HepG2 (cell line): Measurements from ENCODE around the gene SRSF8. TPM values are rescaled to one million over a fixed set of nuclear protein-coding genes. Genes with fewer than 3 reads are reported as not detected.

Source experiments
- CREM ChIP-seq, 2 experiments: sonication (generic) in 1 of 2; formaldehyde crosslinking in 1 of 2; IDR thresholded peaks; 2 replicates each; pipeline versions ENCODE4 v1.4.0 to v1.6.1; 2016 to 2020; ENCODE audit warnings: antibody characterized with exemption in 1 of 2, mild to moderate bottlenecking in 1 of 2, missing genetic modification reagents in 1 of 2
- ESRRA ChIP-seq: sonication (generic); formaldehyde crosslinking; IDR thresholded peaks from 2 replicates; pipeline ENCODE4 v1.5.1; 2020; ENCODE audit warnings: mild to moderate bottlenecking, low read depth, missing genetic modification reagents
- HIVEP1 ChIP-seq: sonication (generic); formaldehyde crosslinking; IDR thresholded peaks from 2 replicates; pipeline ENCODE4 v1.4.0; 2020; ENCODE audit warnings: mild to moderate bottlenecking, missing genetic modification reagents
- JUNB ChIP-seq: sonication (generic); formaldehyde crosslinking; IDR thresholded peaks from 2 replicates; pipeline ENCODE4 v1.8.0; 2022; ENCODE audit warnings: missing genetic modification reagents, mild to moderate bottlenecking, borderline replicate concordance
- LCORL ChIP-seq, 2 experiments: fragments of 450-650 bp in 1 of 2; sonication (generic) in 1 of 2; formaldehyde crosslinking in 1 of 2; IDR thresholded peaks; 2 replicates each; pipeline versions ENCODE4 v1.5.0 to v1.6.1; 2017 to 2020; ENCODE audit warnings: antibody characterized with exemption in 1 of 2, missing genetic modification reagents in 1 of 2
- MLLT10 ChIP-seq: sonication (generic); formaldehyde crosslinking; IDR thresholded peaks from 2 replicates; pipeline ENCODE4 v1.4.0; 2020; ENCODE audit warnings: missing genetic modification reagents
- NCOR1 ChIP-seq: fragments of 200-600 bp; sonication (generic); IDR thresholded peaks from 2 replicates; pipeline ENCODE4 v1.7.0; 2017; ENCODE audit warnings: antibody characterized with exemption, low read length, borderline replicate concordance
- NFKB2 ChIP-seq: sonication (generic); formaldehyde crosslinking; IDR thresholded peaks from 2 replicates; pipeline ENCODE4 v1.4.0; 2020; ENCODE audit warnings: missing genetic modification reagents, borderline replicate concordance
- PATZ1 ChIP-seq: sonication (generic); formaldehyde crosslinking; IDR thresholded peaks from 2 replicates; pipeline ENCODE4 v1.4.0; 2020; ENCODE audit warnings: missing genetic modification reagents
- POLR2A ChIP-seq, 2 experiments: IDR thresholded peaks; 2 replicates each; pipeline ENCODE4 v1.6.1; 2011; ENCODE audit warnings: low read depth in 2 of 2, low read length in 2 of 2, mild to moderate bottlenecking in 1 of 2, moderate library complexity in 1 of 2; ENCODE audit not compliant: insufficient read depth in 1 of 2
- PRDM15 ChIP-seq: sonication (generic); formaldehyde crosslinking; IDR thresholded peaks from 2 replicates; pipeline ENCODE4 v1.4.0; 2020; ENCODE audit warnings: missing genetic modification reagents
- PREB ChIP-seq: sonication (generic); formaldehyde crosslinking; IDR thresholded peaks from 2 replicates; pipeline ENCODE4 v1.4.0; 2020; ENCODE audit warnings: missing genetic modification reagents
- RBM39 ChIP-seq: fragments of 200-400 bp; formaldehyde crosslinking; IDR thresholded peaks from one replicate; pipeline ENCODE4 v1.6.1; 2018; ENCODE audit warnings: antibody characterized with exemption, mild to moderate bottlenecking, low read depth, low read length; ENCODE audit not compliant: poor library complexity, severe bottlenecking
- RORA ChIP-seq: sonication (generic); formaldehyde crosslinking; IDR thresholded peaks from 2 replicates; pipeline ENCODE4 v1.5.0; 2020; ENCODE audit warnings: mild to moderate bottlenecking, missing genetic modification reagents, moderate library complexity
- RXRA ChIP-seq: sonication (generic); formaldehyde crosslinking; IDR thresholded peaks from 2 replicates; pipeline ENCODE4 v1.5.1; 2020; ENCODE audit warnings: missing genetic modification reagents
- SCMH1 ChIP-seq: sonication (generic); formaldehyde crosslinking; IDR thresholded peaks from 2 replicates; pipeline ENCODE4 v1.9.0; 2021; ENCODE audit warnings: missing genetic modification reagents, mild to moderate bottlenecking, borderline replicate concordance
- SMAD9 ChIP-seq: sonication (generic); formaldehyde crosslinking; IDR thresholded peaks from 2 replicates; pipeline ENCODE4 v1.5.1; 2020; ENCODE audit warnings: mild to moderate bottlenecking, missing genetic modification reagents
- SUZ12 ChIP-seq: fragments of 150-350 bp; IDR thresholded peaks from 2 replicates; pipeline ENCODE4 v1.6.1; 2014; ENCODE audit warnings: low read depth, low read length
- ZNF264 ChIP-seq: sonication (generic); formaldehyde crosslinking; IDR thresholded peaks from 2 replicates; pipeline ENCODE4 v1.4.0; 2020; ENCODE audit warnings: missing genetic modification reagents
- ZNF275 ChIP-seq: sonication (generic); formaldehyde crosslinking; IDR thresholded peaks from 2 replicates; pipeline ENCODE4 v1.8.0; 2022; ENCODE audit warnings: missing genetic modification reagents, mild to moderate bottlenecking, inconsistent platforms, borderline replicate concordance
- ZNF556 ChIP-seq: sonication (generic); formaldehyde crosslinking; IDR thresholded peaks from 2 replicates; pipeline ENCODE4 v1.4.0; 2020; ENCODE audit warnings: mild to moderate bottlenecking, missing genetic modification reagents, borderline replicate concordance
- ZNF747 ChIP-seq: sonication (generic); formaldehyde crosslinking; IDR thresholded peaks from 2 replicates; pipeline ENCODE4 v1.8.1; 2023; ENCODE audit warnings: missing genetic modification reagents, mild to moderate bottlenecking, borderline replicate concordance
- ZNF761 ChIP-seq: sonication (generic); formaldehyde crosslinking; conservative IDR thresholded peaks from 2 replicates; pipeline ENCODE4 v1.4.0; 2020; ENCODE audit warnings: mild to moderate bottlenecking, missing genetic modification reagents
- ZNF777 ChIP-seq: sonication (generic); formaldehyde crosslinking; IDR thresholded peaks from 2 replicates; pipeline ENCODE4 v1.4.0; 2020; ENCODE audit warnings: missing genetic modification reagents
- polyA plus RNA-seq, 8 experiments: library from polyadenylated mRNA; depleted of rRNA in 3 of 8; stranded (reverse) in 7 of 8; unstranded in 1 of 8; fragments of >200 nt; fragmentation: Illumina TruSeq in 4 of 8; extraction: Trizol in 4 of 8; gene quantifications; 2 replicates each; pipeline versions ENCODE4 v1.2.1 to v1.2.3, GENCODE V29; 2011 to 2016; ENCODE audit warnings: low read depth in 4 of 8, missing spikeins in 1 of 8, mixed read lengths in 1 of 8; ENCODE audit not compliant: insufficient read depth in 1 of 8
- total RNA-seq, 5 experiments: library from RNA; depleted of rRNA; stranded (reverse); fragments of >200 nt; fragmentation: Illumina TruSeq; extraction: Trizol; gene quantifications; 2 replicates each; pipeline ENCODE4 v1.2.3, GENCODE V29; 2016; ENCODE audit warnings: low read depth in 1 of 5

Gene SRSF8
- total and polyA plus RNA-seq, 2 of the 13 experiments (the other 11 are each of a cell fraction or from before 2014, with no cell fraction given): 21.8 to 25.8 TPM

GRCh38 chr11:95068549-95068948 is 1.8 kb downstream of the SRSF8 start (continued):
- TF ChIP-seq PRDM15 (CRISPR knock-in tag) (0 out of 2 replicates have a peak, but pooled peaks have one; percentile 29), RXRA (CRISPR knock-in tag) (no peak), HIVEP1 (CRISPR knock-in tag) (no peak), NFKB2 (no peak), ZNF275 (CRISPR knock-in tag) (no peak), SMAD9 (CRISPR knock-in tag) (no peak), ESRRA (CRISPR knock-in tag) (no peak), SCMH1 (CRISPR knock-in tag) (no peak), SUZ12 (no peak), CREM (IDR thresholded peaks at IDR 0.05) (peak; percentile 59), CREM (CRISPR knock-in tag; IDR thresholded peaks at IDR 0.05) (no peak), ZNF264 (CRISPR knock-in tag) (peak; percentile 81), RBM39 (no peak), ZNF556 (CRISPR knock-in tag) (no peak), POLR2A (IDR thresholded peaks at IDR 0.05; ENCODE audit: insufficient read depth in 1 of 2, low read depth in 2 of 2, low read length in 2 of 2) (peak; percentile 64 to 75), JUNB (CRISPR knock-in tag) (no peak), NCOR1 (no peak), ZNF747 (CRISPR knock-in tag) (no peak), MLLT10 (CRISPR knock-in tag) (no peak), PATZ1 (CRISPR knock-in tag) (no peak), ZNF777 (CRISPR knock-in tag) (peak; percentile 48), RORA (no peak), ZNF761 (CRISPR knock-in tag) (no peak), PREB (CRISPR knock-in tag) (no peak), LCORL (IDR thresholded peaks at IDR 0.05) (no peak), LCORL (CRISPR knock-in tag; IDR thresholded peaks at IDR 0.05) (0 out of 2 replicates have a peak, but pooled peaks have one; percentile 33)
